Upper lobe of left lung (tissue), 6 donors: Measurements from ENCODE around the gene HOXB2. TPM values are rescaled to one million over a fixed set of nuclear protein-coding genes. Genes with fewer than 3 reads are reported as not detected.

Source experiments
- ATAC-seq, 2 donors: fragments of 200-7000 bp; cut with Tn5 transposase; one replicate each; pipeline ENCODE4 v1.9.1; 2022; ENCODE audit warnings: mild to moderate bottlenecking in 2 of 2, moderate library complexity in 2 of 2; ENCODE audit not compliant: low FRiP score in 2 of 2
- DNase-seq, 2 donors: peaks; one replicate each; pipeline ENCODE4 v3.0.0-alpha.2; 2019 to 2020
- H3K27ac ChIP-seq, 4 donors: fragments of 200-600 bp; sonication (generic); one replicate each; pipeline ENCODE4 v1.5.1; 2016 to 2019
- H3K27me3 ChIP-seq, 4 donors: fragments of 200-600 bp; sonication (generic); one replicate each; pipeline ENCODE4 v1.5.1; 2017 to 2019
- H3K36me3 ChIP-seq, 4 donors: fragments of 200-600 bp; sonication (generic); one replicate each; pipeline ENCODE4 v1.5.1; 2016 to 2019
- H3K4me1 ChIP-seq, 4 donors: fragments of 200-600 bp; sonication (generic); one replicate each; pipeline ENCODE4 v1.5.1; 2018 to 2019
- H3K4me3 ChIP-seq, 4 donors: fragments of 200-600 bp; sonication (generic); one replicate each; pipeline ENCODE4 v1.5.1; 2017 to 2019; ENCODE audit warnings: mild to moderate bottlenecking in 2 of 4, moderate library complexity in 1 of 4
- H3K9me3 ChIP-seq, 4 donors: fragments of 200-600 bp; sonication (generic); one replicate each; pipeline ENCODE4 v1.5.1; 2018 to 2019
- EP300 ChIP-seq, 4 donors: sonication (generic); formaldehyde crosslinking; IDR thresholded peaks; one replicate each; pipeline ENCODE4 v1.5.1; 2017; ENCODE audit warnings: antibody characterized with exemption in 4 of 4, control low read depth in 2 of 4
- POLR2A ChIP-seq, 4 donors: fragments of 450-650 bp; IDR thresholded peaks; one replicate each; pipeline ENCODE4 v1.5.1; 2016 to 2017; ENCODE audit warnings: antibody characterized with exemption in 4 of 4, mild to moderate bottlenecking in 2 of 4
- POLR2AphosphoS5 ChIP-seq, 2 donors: sonication (generic); formaldehyde crosslinking; IDR thresholded peaks; one replicate each; pipeline ENCODE4 v1.5.1; 2017; ENCODE audit warnings: antibody characterized with exemption in 2 of 2
- WGBS, 2 donors: methylation state at CpG; one replicate each; pipeline ENCODE4 v1.1.5; 2017 to 2018; 5-methylcytosine and 5-hydroxymethylcytosine counted together
- total RNA-seq, 6 donors: library from RNA; depleted of rRNA in 4 of 6; stranded (reverse); fragments of >200 nt in 4 of 6; gene quantifications; one replicate each; pipeline versions ENCODE4 v1.1.0 to v1.2.1, GENCODE V29; 2016 to 2021
- TF ChIP-seq, protein P1 (sequence below), 6 experiments: fragments of 450-650 bp in 4 of 6; fragments of 200-600 bp in 2 of 6; sonication (generic) in 2 of 6; IDR thresholded peaks; one replicate each; pipeline ENCODE4 v1.5.1; 2016 to 2019; ENCODE audit warnings: antibody characterized with exemption in 6 of 6
- donor health status: DM: no; HTN: no; CAD: no; lungs with moderate emphysema.
- donor health status: DM: no; HTN: yes; CAD: no; lungs with severe emphysema.

Gene HOXB2
- total RNA-seq, 6 donors from 2014 or later, result 1.4 to 16.1 (median 7.4) TPM

DNA sequence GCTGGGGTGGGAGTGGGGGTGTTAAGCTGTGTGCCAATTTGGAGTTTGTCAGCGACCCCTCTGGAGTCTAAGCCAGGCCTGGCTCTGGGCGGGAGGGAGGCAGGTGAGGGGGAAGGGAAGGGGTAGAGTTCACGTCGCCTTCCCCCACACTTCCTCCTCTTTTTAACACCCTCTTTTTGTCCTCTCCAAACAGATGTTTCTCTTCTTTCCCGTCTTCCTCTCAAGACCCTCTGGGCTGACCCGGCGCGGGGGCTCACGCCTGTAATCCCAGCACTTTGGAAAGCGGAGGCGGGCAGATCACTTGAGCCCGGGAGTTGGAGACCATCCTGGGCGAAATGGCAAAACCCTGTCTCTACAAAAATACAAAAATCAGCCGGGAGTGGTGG is 17.4 kb downstream of the HOXB2 start:
- DNase-seq, result no peak
- no peak for ATAC-seq
- H3K36me3 ChIP-seq, result no peaks in the 10 kb centered on the region
- H3K4me1 ChIP-seq, result peaks cover 0 to 7% (median 3%) of the 10 kb centered on the region in 4 donors
- no peaks in the 10 kb centered on the region for H3K9me3 ChIP-seq
- peaks cover 0 to 22% (median 5%) of the 10 kb centered on the region in 4 donors for H3K27me3 ChIP-seq
- TF ChIP-seq POLR2AphosphoS5 (IDR thresholded peaks at IDR 0.05) (no peak), POLR2A (IDR thresholded peaks at IDR 0.05) (no peak), EP300 (IDR thresholded peaks at IDR 0.05) (no peak)
- TF ChIP-seq, protein P1, sequence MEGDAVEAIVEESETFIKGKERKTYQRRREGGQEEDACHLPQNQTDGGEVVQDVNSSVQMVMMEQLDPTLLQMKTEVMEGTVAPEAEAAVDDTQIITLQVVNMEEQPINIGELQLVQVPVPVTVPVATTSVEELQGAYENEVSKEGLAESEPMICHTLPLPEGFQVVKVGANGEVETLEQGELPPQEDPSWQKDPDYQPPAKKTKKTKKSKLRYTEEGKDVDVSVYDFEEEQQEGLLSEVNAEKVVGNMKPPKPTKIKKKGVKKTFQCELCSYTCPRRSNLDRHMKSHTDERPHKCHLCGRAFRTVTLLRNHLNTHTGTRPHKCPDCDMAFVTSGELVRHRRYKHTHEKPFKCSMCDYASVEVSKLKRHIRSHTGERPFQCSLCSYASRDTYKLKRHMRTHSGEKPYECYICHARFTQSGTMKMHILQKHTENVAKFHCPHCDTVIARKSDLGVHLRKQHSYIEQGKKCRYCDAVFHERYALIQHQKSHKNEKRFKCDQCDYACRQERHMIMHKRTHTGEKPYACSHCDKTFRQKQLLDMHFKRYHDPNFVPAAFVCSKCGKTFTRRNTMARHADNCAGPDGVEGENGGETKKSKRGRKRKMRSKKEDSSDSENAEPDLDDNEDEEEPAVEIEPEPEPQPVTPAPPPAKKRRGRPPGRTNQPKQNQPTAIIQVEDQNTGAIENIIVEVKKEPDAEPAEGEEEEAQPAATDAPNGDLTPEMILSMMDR (IDR thresholded peaks at IDR 0.05), result no peak
- WGBS, 2 donors, result 35 to 40% methylated on average over 14 of the region's 14 CpGs
- H3K4me3 ChIP-seq, result peak overlapping the region in 1 of 4 donors; percentile 3
- no peak overlapping the region for H3K27ac ChIP-seq

DNA sequence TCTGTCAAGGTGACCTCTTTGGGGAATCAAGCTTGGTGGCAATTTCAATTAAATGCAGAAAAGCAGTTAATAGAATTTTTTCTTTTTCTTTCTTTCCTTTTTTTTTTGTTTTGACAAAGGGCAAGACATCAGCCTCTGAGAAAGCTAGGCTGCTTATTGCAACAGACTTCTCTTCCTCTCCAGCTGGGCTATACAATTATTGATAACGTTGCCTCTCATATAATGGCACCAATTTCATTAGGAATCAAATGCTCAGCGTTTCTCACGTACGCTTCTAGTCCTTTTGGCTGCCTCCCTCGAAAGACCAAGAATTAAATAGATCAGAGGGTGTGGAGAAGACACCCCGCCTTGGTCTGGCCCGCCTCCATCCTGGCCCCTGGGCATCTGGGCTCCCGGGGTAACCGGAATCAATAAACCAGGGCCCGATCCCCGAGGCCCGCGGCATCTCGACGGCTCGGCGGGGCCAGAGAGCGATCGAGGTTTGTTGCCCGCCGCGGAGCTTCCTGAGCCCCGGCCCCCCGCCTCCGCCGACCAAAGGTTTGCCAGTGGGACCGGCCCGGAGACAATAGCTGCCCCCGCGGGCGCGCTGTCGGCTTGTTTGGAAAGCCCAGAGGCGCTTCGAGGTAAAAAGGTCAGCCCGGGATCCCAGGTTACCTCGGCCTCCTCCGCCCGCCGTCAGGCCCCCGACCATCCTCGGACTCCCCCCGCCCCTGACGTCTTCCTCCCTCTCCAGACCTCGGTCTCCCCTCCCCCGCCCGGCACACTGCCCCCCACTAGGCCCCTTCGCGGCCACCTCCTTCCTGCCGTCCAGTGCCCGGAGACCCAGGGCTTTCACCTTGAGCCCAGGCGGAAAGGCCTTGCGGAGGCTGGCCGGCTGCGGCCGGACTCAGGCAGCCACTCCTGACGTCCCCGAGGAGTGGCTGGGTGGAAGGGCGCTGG is 18.0 kb downstream of the HOXB2 start:
- Histone ChIP-seq H3K36me3 (no peaks in the 10 kb centered on the region), H3K4me3 (peak overlapping the region in 2 of 4 donors; percentile 3 to 5), H3K9me3 (no peaks in the 10 kb centered on the region), H3K4me1 (peaks cover 0 to 7% (median 3%) of the 10 kb centered on the region in 4 donors), H3K27ac (no peak overlapping the region), H3K27me3 (peaks cover 0 to 22% (median 5%) of the 10 kb centered on the region in 4 donors)
- ATAC-seq (no peak), DNase-seq (peak in 1 of 2 donors; percentile 84)
- TF ChIP-seq EP300 (IDR thresholded peaks at IDR 0.05), result no peak
- TF ChIP-seq POLR2AphosphoS5 (IDR thresholded peaks at IDR 0.05), result no peak
- TF ChIP-seq, protein P1 (IDR thresholded peaks at IDR 0.05), result no peak
- no peak for TF ChIP-seq POLR2A (IDR thresholded peaks at IDR 0.05)
- WGBS, 2 donors, result 12 to 24% methylated on average over 32 to 40 of the region's 59 CpGs

DNA sequence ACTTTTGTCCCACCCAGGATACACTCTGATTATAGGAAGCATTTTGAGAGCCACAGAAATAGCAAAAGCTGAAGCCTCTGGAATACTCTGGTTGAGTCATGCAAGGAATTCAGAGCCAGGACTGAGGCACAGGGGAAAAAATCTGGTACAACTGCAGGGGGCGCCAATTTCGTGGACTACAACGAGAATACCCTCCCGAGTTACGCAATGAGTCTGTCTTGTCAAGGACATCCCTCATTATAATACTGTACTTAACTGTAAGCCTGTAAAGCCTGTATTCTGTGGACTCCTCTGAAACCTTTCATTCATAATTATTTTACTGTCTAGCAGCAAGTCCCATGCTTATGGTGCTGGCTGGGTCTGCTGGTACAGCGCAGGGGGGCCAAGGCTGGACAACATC is 21.9 kb downstream of the HOXB2 start:
- Histone ChIP-seq H3K27me3 (peaks cover 0 to 13% (median 5%) of the 10 kb centered on the region in 4 donors), H3K27ac (no peak overlapping the region), H3K4me1 (peaks cover 0 to 7% (median 3%) of the 10 kb centered on the region in 4 donors), H3K4me3 (no peak overlapping the region), H3K9me3 (no peaks in the 10 kb centered on the region), H3K36me3 (no peaks in the 10 kb centered on the region)
- DNase-seq (no peak), ATAC-seq (no peak)
- TF ChIP-seq EP300 (IDR thresholded peaks at IDR 0.05) (no peak), POLR2A (IDR thresholded peaks at IDR 0.05) (no peak), POLR2AphosphoS5 (IDR thresholded peaks at IDR 0.05) (no peak)
- TF ChIP-seq, protein P1 (IDR thresholded peaks at IDR 0.05), result no peak
- WGBS, 2 donors, result 63 to 67% methylated on average over 6 of the region's 6 CpGs

DNA sequence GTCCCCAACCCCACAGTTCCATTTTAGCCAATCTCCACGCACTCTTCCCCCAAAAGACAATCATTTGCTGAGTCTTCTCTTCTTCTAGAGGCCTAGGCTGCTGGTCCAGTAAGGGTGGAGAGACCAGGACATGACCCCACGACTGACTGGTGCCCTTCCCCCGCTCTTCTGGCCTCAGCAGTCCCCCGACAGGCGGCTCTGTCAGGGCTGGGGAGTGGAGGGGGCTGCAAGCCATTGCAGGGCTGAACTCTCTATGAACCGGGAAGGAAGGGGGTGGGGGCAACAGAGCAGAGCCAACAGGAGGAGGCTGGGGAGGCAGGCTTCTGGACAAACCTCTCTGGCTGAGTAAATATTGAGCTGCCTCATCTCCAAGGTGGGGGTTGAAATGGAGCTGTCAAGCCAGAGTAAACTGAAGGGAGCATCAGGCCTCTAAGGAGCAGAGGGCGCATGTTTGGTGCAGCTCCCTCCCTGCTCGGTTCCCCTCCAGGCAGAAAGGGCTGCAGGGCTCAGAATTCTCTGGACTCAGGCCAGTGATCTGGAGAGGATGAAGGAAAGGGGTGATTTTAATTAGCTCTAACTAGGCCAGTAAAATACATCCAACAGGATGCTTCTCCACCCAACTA is 22.8 kb downstream of the HOXB2 start:
- WGBS, 2 donors, result 24 to 28% methylated on average over 8 of the region's 8 CpGs
- Histone ChIP-seq H3K9me3 (no peaks in the 10 kb centered on the region), H3K4me3 (no peak overlapping the region), H3K27ac (no peak overlapping the region), H3K4me1 (peaks cover 0 to 4% (median 2%) of the 10 kb centered on the region in 4 donors), H3K36me3 (no peaks in the 10 kb centered on the region), H3K27me3 (peaks cover 0 to 9% (median 2%) of the 10 kb centered on the region in 4 donors)
- no peak for DNase-seq
- peak; percentile 31 to 57 for ATAC-seq
- TF ChIP-seq EP300 (IDR thresholded peaks at IDR 0.05) (no peak), POLR2AphosphoS5 (IDR thresholded peaks at IDR 0.05) (no peak), POLR2A (IDR thresholded peaks at IDR 0.05) (no peak)
- TF ChIP-seq, protein P1 (IDR thresholded peaks at IDR 0.05), result no peak
